ENCODE measurements around the gene DENND5A.

Gene DENND5A

GRCh38 chr11:9274499-9275258, 9.5 kb upstream of the DENND5A start:
- H3K36me3 ChIP-seq (ENCODE audit: control insufficient read depth, low read length), result no peaks in the 10 kb centered on the region
- no peaks in the 10 kb centered on the region for H3F3A ChIP-seq (ENCODE audit: control insufficient read depth, insufficient read depth)
- H3K27ac ChIP-seq (ENCODE audit: low read depth, low read length), result no peak overlapping the region
- H4K20me1 ChIP-seq (ENCODE audit: control insufficient read depth, insufficient read depth, low read depth, low read length), result no peaks in the 10 kb centered on the region
- no peaks in the 10 kb centered on the region for H3K9me2 ChIP-seq (replicated peaks; ENCODE audit: control insufficient read depth, low read length)
- TF ChIP-seq CTCF (IDR thresholded peaks at IDR 0.05; ENCODE audit: low read depth, low read length, poor library complexity, severe bottlenecking) (no peak), EZH2phosphoT487 (IDR thresholded peaks at IDR 0.05; ENCODE audit: borderline replicate concordance, low read length) (no peak)
- no peak overlapping the region for H3K4me3 ChIP-seq (ENCODE audit: low read length)
- H3K4me1 ChIP-seq (ENCODE audit: control insufficient read depth, low read length), result no peaks in the 10 kb centered on the region; the same call in none of the 2 replicates
- H3K79me2 ChIP-seq (ENCODE audit: control insufficient read depth, low read length), result no peaks in the 10 kb centered on the region
- H3K9me3 ChIP-seq (ENCODE audit: control insufficient read depth, insufficient read depth, low read length), result no peaks in the 10 kb centered on the region
- no peak overlapping the region for H3K4me2 ChIP-seq (ENCODE audit: low read length)
- H3K27me3 ChIP-seq (ENCODE audit: control insufficient read depth, low read length), result peaks cover 3% of the 10 kb centered on the region; the same call in 1 of the 2 replicates

- Histone ChIP-seq H3K27me3 (ENCODE audit: control insufficient read depth, low read length) (peaks cover 6% of the 10 kb centered on the region; the same call in 1 of the 2 replicates), H3K79me2 (ENCODE audit: control insufficient read depth, low read length) (no peaks in the 10 kb centered on the region), H3K36me3 (ENCODE audit: control insufficient read depth, low read length) (no peaks in the 10 kb centered on the region), H3F3A (ENCODE audit: control insufficient read depth, insufficient read depth) (no peaks in the 10 kb centered on the region), H3K27ac (ENCODE audit: low read depth, low read length) (no peak overlapping the region), H4K20me1 (ENCODE audit: control insufficient read depth, insufficient read depth, low read depth, low read length) (no peaks in the 10 kb centered on the region), H3K4me1 (ENCODE audit: control insufficient read depth, low read length) (no peaks in the 10 kb centered on the region; the same call in none of the 2 replicates), H3K9me2 (replicated peaks; ENCODE audit: control insufficient read depth, low read length) (no peaks in the 10 kb centered on the region), H3K4me3 (ENCODE audit: low read length) (no peak overlapping the region), H3K4me2 (ENCODE audit: low read length) (no peak overlapping the region), H3K9me3 (ENCODE audit: control insufficient read depth, insufficient read depth, low read length) (no peaks in the 10 kb centered on the region)
- TF ChIP-seq EZH2phosphoT487 (IDR thresholded peaks at IDR 0.05; ENCODE audit: borderline replicate concordance, low read length) (no peak), CTCF (IDR thresholded peaks at IDR 0.05; ENCODE audit: low read depth, low read length, poor library complexity, severe bottlenecking) (no peak)
Measured at GRCh38 chr11:9273376-9274336, 8.5 kb upstream of the DENND5A start.

GRCh38 chr11:9269492-9270013, 4.4 kb upstream of the DENND5A start:
- Histone ChIP-seq H3K79me2 (ENCODE audit: control insufficient read depth, low read length) (no peaks in the 10 kb centered on the region; the same call in 1 of the 2 replicates), H3K4me1 (ENCODE audit: control insufficient read depth, low read length) (peaks cover 5% of the 10 kb centered on the region), H3K27ac (ENCODE audit: low read depth, low read length) (no peak overlapping the region), H3F3A (ENCODE audit: control insufficient read depth, insufficient read depth) (no peaks in the 10 kb centered on the region), H3K9me2 (replicated peaks; ENCODE audit: control insufficient read depth, low read length) (no peaks in the 10 kb centered on the region), H3K36me3 (ENCODE audit: control insufficient read depth, low read length) (no peaks in the 10 kb centered on the region), H3K4me2 (ENCODE audit: low read length) (no peak overlapping the region), H3K27me3 (ENCODE audit: control insufficient read depth, low read length) (peaks cover 32% of the 10 kb centered on the region), H3K9me3 (ENCODE audit: control insufficient read depth, insufficient read depth, low read length) (no peaks in the 10 kb centered on the region), H3K4me3 (ENCODE audit: low read length) (no peak overlapping the region), H4K20me1 (ENCODE audit: control insufficient read depth, insufficient read depth, low read depth, low read length) (no peaks in the 10 kb centered on the region)
- TF ChIP-seq CTCF (IDR thresholded peaks at IDR 0.05; ENCODE audit: low read depth, low read length, poor library complexity, severe bottlenecking) (no peak), EZH2phosphoT487 (IDR thresholded peaks at IDR 0.05; ENCODE audit: borderline replicate concordance, low read length) (no peak)

Data from DOHH2 (cell line).